OCI-LY3 (cell line): ENCODE results near the gene RPS6KA2.

ENCODE experiments used
- H2AFZ ChIP-seq: fragments of 200-600, 300-600 bp; shearing (Covaris generic); 2 replicates; pipeline ENCODE4 v1.6.0; 2014; ENCODE audit warnings: antibody characterized with exemption, low read depth, low read length
- H3K27ac ChIP-seq: fragments of 200-600, 300-600 bp; sonication (generic); 2 replicates; pipeline ENCODE4 v1.5.1; 2014; ENCODE audit warnings: mild to moderate bottlenecking, low read length, moderate library complexity, mixed read lengths
- H3K27me3 ChIP-seq: fragments of 200-600, 300-600 bp; sonication (generic); 2 replicates; pipeline ENCODE4 v1.6.1; 2014; ENCODE audit warnings: low read depth, low read length, mixed read lengths
- H3K36me3 ChIP-seq: fragments of 200-600, 300-600 bp; sonication (generic); replicated peaks from 2 replicates; pipeline ENCODE3; 2014; ENCODE audit warnings: low read depth, low read length, mixed read lengths
- H3K4me1 ChIP-seq: fragments of 300-600, 200-600 bp; sonication (generic); 2 replicates; pipeline ENCODE4 v1.6.1; 2014; ENCODE audit warnings: low read length, mixed read lengths
- H3K4me2 ChIP-seq: fragments of 200-600, 300-600 bp; sonication (generic); 2 replicates; pipeline ENCODE4 v1.6.1; 2014; ENCODE audit warnings: low read length, mixed read lengths
- H3K4me3 ChIP-seq: fragments of 300-600, 200-600 bp; sonication (generic); 2 replicates; pipeline ENCODE4 v1.5.1; 2014; ENCODE audit warnings: antibody characterized with exemption, mild to moderate bottlenecking, low read length, moderate library complexity
- H3K79me2 ChIP-seq: fragments of 300-600, 200-600 bp; shearing (Covaris generic); 2 replicates; pipeline ENCODE4 v1.6.1; 2014; ENCODE audit warnings: mild to moderate bottlenecking, low read length, mixed read lengths
- H3K9ac ChIP-seq: fragments of 300-600, 200-600 bp; shearing (Covaris generic); 2 replicates; pipeline ENCODE4 v1.6.0; 2014; ENCODE audit warnings: mild to moderate bottlenecking, low read length, moderate library complexity
- H3K9me3 ChIP-seq: fragments of 200-600, 300-600 bp; shearing (Covaris generic); 2 replicates; pipeline ENCODE4 v1.6.1; 2014; ENCODE audit warnings: low read length, mixed read lengths; ENCODE audit not compliant: insufficient read depth
- H4K20me1 ChIP-seq: fragments of 200-600, 300-600 bp; sonication (generic); 2 replicates; pipeline ENCODE4 v1.6.1; 2016; ENCODE audit warnings: low read length, mixed read lengths; ENCODE audit not compliant: insufficient read depth
- CTCF ChIP-seq: fragments of 200-600, 300-600 bp; sonication (generic); IDR thresholded peaks from 2 replicates; pipeline ENCODE4 v1.5.1; 2014; ENCODE audit warnings: antibody characterized with exemption, low read length, low read depth
- EZH2phosphoT487 ChIP-seq: fragments of 200-600 bp; shearing (Covaris generic); IDR thresholded peaks from 2 replicates; pipeline ENCODE4 v1.6.1; 2018; ENCODE audit warnings: antibody characterized with exemption, mixed run types, low read depth

The RPS6KA2 gene

DNA sequence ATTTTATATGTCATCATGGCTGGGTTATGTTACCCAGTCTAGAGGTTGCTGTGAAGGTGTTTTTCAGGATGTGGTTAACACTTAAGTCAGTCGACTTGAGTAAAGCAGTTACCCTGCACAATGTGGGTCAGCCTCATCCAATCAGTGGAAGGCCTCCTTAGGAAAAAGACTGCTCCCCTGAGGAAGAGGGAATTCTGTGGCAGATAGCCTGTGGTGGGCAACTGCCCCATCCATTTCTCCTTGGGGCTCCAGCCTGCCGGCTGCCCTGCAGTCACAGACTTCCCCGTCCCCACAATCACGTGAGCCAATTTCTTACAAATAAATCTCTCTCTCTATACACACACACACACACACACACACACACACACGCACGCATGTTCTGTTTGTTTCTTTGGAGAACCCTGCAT, 209.8 kb downstream of the RPS6KA2 start:
- Histone ChIP-seq H3K9me3 (no peaks in the 10 kb centered on the region), H2AFZ (no peak overlapping the region), H3K36me3 (no peaks in the 10 kb centered on the region), H3K79me2 (no peaks in the 10 kb centered on the region), H3K9ac (no peak overlapping the region), H3K27me3 (no peaks in the 10 kb centered on the region), H3K4me2 (no peak overlapping the region), H3K4me1 (peaks cover 8% of the 10 kb centered on the region; the same call in 1 of the 2 replicates), H3K4me3 (no peak overlapping the region), H3K27ac (no peak overlapping the region), H4K20me1 (no peaks in the 10 kb centered on the region)
- TF ChIP-seq EZH2phosphoT487 (no peak), CTCF (no peak)

DNA sequence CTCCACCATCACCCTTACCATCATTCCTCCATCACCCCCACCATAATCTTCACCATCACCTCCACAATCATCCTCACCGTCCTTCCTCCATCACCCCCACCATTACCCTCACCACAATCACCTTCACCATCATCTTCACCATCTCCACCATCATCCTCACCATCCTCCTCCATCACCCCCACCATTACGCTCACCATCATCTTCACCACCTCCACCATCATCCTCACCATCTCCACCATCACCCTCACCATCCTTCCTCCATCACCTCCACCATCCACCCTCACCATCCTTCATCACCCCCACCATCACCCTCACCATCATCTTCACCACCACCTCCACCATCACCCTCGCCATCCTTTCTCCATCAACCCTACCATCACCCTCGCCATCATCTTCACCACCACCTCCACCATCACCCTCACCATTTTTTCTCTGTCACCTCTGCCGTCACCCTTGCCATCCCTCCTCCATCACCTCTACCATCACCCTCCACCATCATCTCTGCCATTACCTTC, 211.2 kb downstream of the RPS6KA2 start:
- Histone ChIP-seq H3K4me3 (no peak overlapping the region), H3K9me3 (no peaks in the 10 kb centered on the region), H4K20me1 (no peaks in the 10 kb centered on the region), H3K4me2 (no peak overlapping the region), H3K9ac (no peak overlapping the region), H2AFZ (no peak overlapping the region), H3K79me2 (no peaks in the 10 kb centered on the region), H3K27me3 (no peaks in the 10 kb centered on the region), H3K4me1 (peaks cover 8% of the 10 kb centered on the region; the same call in 1 of the 2 replicates), H3K27ac (no peak overlapping the region), H3K36me3 (no peaks in the 10 kb centered on the region)
- no peak for TF ChIP-seq CTCF
- TF ChIP-seq EZH2phosphoT487 = no peak

DNA sequence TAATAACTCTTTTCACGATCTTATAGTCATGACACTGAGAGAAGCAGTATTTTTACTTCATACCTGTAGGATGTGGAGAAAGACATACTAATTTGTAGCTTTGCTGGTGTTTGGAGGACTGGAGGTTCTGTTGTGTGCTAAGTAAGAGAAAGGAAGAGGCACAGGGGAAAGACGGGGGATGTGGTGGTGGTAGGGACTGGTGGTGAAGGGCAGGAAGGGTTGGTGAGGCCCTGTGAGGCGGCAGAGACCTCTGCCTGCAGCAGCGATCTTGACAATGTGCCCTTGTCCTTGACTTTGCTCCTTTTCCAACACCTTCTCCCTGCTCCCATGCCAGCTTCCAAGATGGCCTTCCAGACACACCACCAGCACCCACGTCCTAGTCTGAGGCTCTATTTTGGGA, 211.7 kb downstream of the RPS6KA2 start:
- no peak overlapping the region for H3K4me2 ChIP-seq
- no peak overlapping the region for H3K9ac ChIP-seq
- no peaks in the 10 kb centered on the region for H3K79me2 ChIP-seq
- no peaks in the 10 kb centered on the region for H3K36me3 ChIP-seq
- H3K27me3 ChIP-seq = no peaks in the 10 kb centered on the region
- H3K9me3 ChIP-seq = no peaks in the 10 kb centered on the region
- H3K27ac ChIP-seq = no peak overlapping the region
- H3K4me3 ChIP-seq = no peak overlapping the region
- H4K20me1 ChIP-seq = no peaks in the 10 kb centered on the region
- H2AFZ ChIP-seq = no peak overlapping the region
- H3K4me1 ChIP-seq = peaks cover 12% of the 10 kb centered on the region; the same call in 1 of the 2 replicates
- TF ChIP-seq CTCF (no peak), EZH2phosphoT487 (no peak)

DNA sequence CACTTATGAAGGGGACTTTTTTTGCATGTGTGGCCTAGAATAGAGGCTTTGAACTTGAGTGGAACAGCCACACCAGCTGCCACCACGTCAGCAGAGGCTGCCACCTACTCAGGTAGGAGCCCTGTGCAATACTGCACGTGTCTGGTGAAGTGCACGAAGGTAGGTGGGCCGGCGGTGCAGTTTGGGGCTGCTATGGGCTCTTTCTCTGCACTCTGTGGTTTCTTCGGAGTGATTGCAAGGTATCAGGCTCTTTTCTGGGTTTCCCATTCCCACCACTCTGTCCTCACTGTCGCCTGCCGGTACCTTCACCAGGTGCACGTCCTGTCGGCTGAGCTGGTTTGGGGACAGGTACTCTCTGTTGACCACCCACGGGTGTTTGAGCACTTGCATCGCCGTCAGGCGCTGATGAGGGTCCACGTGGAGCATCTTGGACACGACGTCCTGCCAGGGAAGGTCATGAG, 213.5 kb downstream of the RPS6KA2 start:
- Histone ChIP-seq H4K20me1 (no peaks in the 10 kb centered on the region), H3K4me3 (no peak overlapping the region), H3K9ac (no peak overlapping the region), H3K9me3 (no peaks in the 10 kb centered on the region), H3K4me2 (no peak overlapping the region), H3K27me3 (no peaks in the 10 kb centered on the region), H3K4me1 (peaks cover 6% of the 10 kb centered on the region; the same call in 1 of the 2 replicates), H3K79me2 (no peaks in the 10 kb centered on the region), H2AFZ (no peak overlapping the region), H3K36me3 (no peaks in the 10 kb centered on the region), H3K27ac (no peak overlapping the region)
- TF ChIP-seq EZH2phosphoT487 (no peak), CTCF (no peak)
